HepG2 (cell line): ENCODE data around the gene SCP2D1. TPM values are rescaled to one million over a fixed set of nuclear protein-coding genes. Genes with fewer than 3 reads are reported as not detected.

Experiments used
- ATAC-seq: fragments of 200-7000 bp; cut with Tn5 transposase; 3 replicates; pipeline ENCODE4 v1.9.1; 2020; ENCODE audit warnings: mild to moderate bottlenecking, moderate library complexity
- BruUV-seq: library from RNA; stranded (reverse); fragments of 400-500 nt; replicated peaks from 2 replicates; lab custom pipeline; 2021; lab: Mats Ljungman, UMichigan
- CTCF ChIA-PET: fragments of 300-600 bp; formaldehyde crosslinking; extraction: SDS; loops from one replicate; lab custom pipeline; 2021; ENCODE audit warnings: low total read pairs, inconsistent platforms, low intra/inter-chr PET ratio; lab: Yijun Ruan, JAX
- POLR2A ChIA-PET: fragments of 350-600 bp; sonication (Branson Sonifier 250); formaldehyde crosslinking; loops from one replicate; lab custom pipeline; 2020; ENCODE audit warnings: antibody characterized with exemption, inconsistent platforms; lab: Yijun Ruan, JAX
- DNase-seq: peaks from one replicate; pipeline ENCODE4 v3.0.0-alpha.2; 2015; ENCODE audit warnings: low spot score
- FAIRE-seq: peaks from 3 replicates; lab custom pipeline; 2011; peaks lifted over from hg19 to GRCh38; lab: Jason Lieb, UNC
- H2AFZ ChIP-seq: one replicate; pipeline ENCODE4 v1.6.1; 2011; ENCODE audit warnings: low read length, inconsistent platforms
- H3K27ac ChIP-seq: fragments of 300-600 bp; 3 replicates; pipeline ENCODE4 v1.8.0; 2011; ENCODE audit warnings: mixed run types, mild to moderate bottlenecking, mixed read lengths, low read length, inconsistent platforms; ENCODE audit not compliant: insufficient read depth; ENCODE audit errors: extremely low read length
- H3K27me3 ChIP-seq, 2 experiments: fragments of 200-600 bp in 1 of 2; 2 replicates in 1 of 2; 3 replicates in 1 of 2; pipeline versions ENCODE4 v1.6.0 to v1.8.0; 2011; ENCODE audit warnings: low read length in 2 of 2, mild to moderate bottlenecking in 2 of 2, moderate library complexity in 2 of 2, inconsistent platforms in 1 of 2; ENCODE audit not compliant: insufficient read depth in 2 of 2, control insufficient read depth in 1 of 2
- H3K36me3 ChIP-seq, 2 experiments: fragments of 200-600 bp in 1 of 2; replicated peaks in 1 of 2; 2 replicates in 1 of 2; 3 replicates in 1 of 2; pipeline versions ENCODE4 v1.5.1 to v1.8.0; 2011; ENCODE audit warnings: low read length in 2 of 2, inconsistent platforms in 1 of 2; ENCODE audit not compliant: insufficient read depth in 2 of 2, control insufficient read depth in 1 of 2
- H3K4me1 ChIP-seq: 2 replicates; pipeline ENCODE4 v1.5.1; 2012; ENCODE audit warnings: low read length, inconsistent platforms; ENCODE audit not compliant: insufficient read depth
- H3K4me2 ChIP-seq: 2 replicates; pipeline ENCODE4 v1.6.0; 2011; ENCODE audit warnings: low read depth, low read length, inconsistent platforms
- H3K4me3 ChIP-seq, 3 experiments: fragments of 200-600 bp in 1 of 3; sonication (generic), shearing (Covaris generic) in 1 of 3; replicated peaks in 1 of 3; 2 replicates each; pipeline ENCODE4 v1.5.1; 2011 to 2016; ENCODE audit warnings: low read length in 3 of 3, inconsistent platforms in 2 of 3, low read depth in 2 of 3, mild to moderate bottlenecking in 2 of 3, control low read depth in 1 of 3, mixed read lengths in 1 of 3; ENCODE audit not compliant: insufficient read depth in 1 of 3
- H3K79me2 ChIP-seq: one replicate; pipeline ENCODE4 v1.6.1; 2011; ENCODE audit warnings: low read length, inconsistent platforms; ENCODE audit not compliant: insufficient read depth
- H3K9ac ChIP-seq: 2 replicates; pipeline ENCODE4 v1.6.0; 2011; ENCODE audit warnings: mild to moderate bottlenecking, low read depth, low read length, inconsistent platforms; ENCODE audit not compliant: insufficient read depth
- H3K9me3 ChIP-seq: 2 replicates; pipeline ENCODE4 v1.5.1; 2012; ENCODE audit warnings: mild to moderate bottlenecking, low read length
- H4K20me1 ChIP-seq: 2 replicates; pipeline ENCODE4 v1.6.0; 2011; ENCODE audit warnings: inconsistent platforms, mild to moderate bottlenecking, low read length, moderate library complexity; ENCODE audit not compliant: insufficient read depth
- FOXO1 ChIP-seq: sonication (generic); formaldehyde crosslinking; IDR thresholded peaks from 2 replicates; pipeline ENCODE4 v1.4.0; 2020; ENCODE audit warnings: missing genetic modification reagents
- GTF2F1 ChIP-seq: fragments of 150-350 bp; IDR thresholded peaks from 2 replicates; pipeline ENCODE4 v1.6.1; 2014; ENCODE audit warnings: low read length
- HDAC2 ChIP-seq: sonication (generic); formaldehyde crosslinking; IDR thresholded peaks from 2 replicates; pipeline ENCODE4 v1.4.0; 2020; ENCODE audit warnings: missing genetic modification reagents
- MED13 ChIP-seq: sonication (generic); formaldehyde crosslinking; IDR thresholded peaks from 2 replicates; pipeline ENCODE4 v1.5.0; 2020; ENCODE audit warnings: missing genetic modification reagents
- SRSF9 ChIP-seq: fragments of 200-400 bp; formaldehyde crosslinking; IDR thresholded peaks from 2 replicates; pipeline ENCODE4 v1.6.1; 2018; ENCODE audit warnings: borderline replicate concordance, mild to moderate bottlenecking, low read depth, low read length; ENCODE audit not compliant: insufficient read depth, poor library complexity, severe bottlenecking
- TBL1XR1 ChIP-seq: fragments of 150-350 bp; IDR thresholded peaks from 2 replicates; pipeline ENCODE4 v1.6.1; 2014; ENCODE audit warnings: borderline replicate concordance, low read length; ENCODE audit not compliant: partially characterized antibody
- TCF7 ChIP-seq: sonication (generic); IDR thresholded peaks from 2 replicates; pipeline ENCODE4 v1.6.1; 2016; ENCODE audit warnings: antibody characterized with exemption, low read depth
- YY1 ChIP-seq: IDR thresholded peaks from 2 replicates; pipeline ENCODE4 v1.6.1; 2011; ENCODE audit warnings: low read length, low read depth, moderate library complexity, mild to moderate bottlenecking; ENCODE audit not compliant: insufficient read depth, insufficient replicate concordance
- ZMYM4 ChIP-seq: sonication (generic); formaldehyde crosslinking; IDR thresholded peaks from 2 replicates; pipeline ENCODE4 v1.8.1; 2023; ENCODE audit warnings: mild to moderate bottlenecking, missing genetic modification reagents
- ZNF30 ChIP-seq: sonication (generic); formaldehyde crosslinking; IDR thresholded peaks from 2 replicates; pipeline ENCODE4 v1.5.0; 2020; ENCODE audit warnings: mild to moderate bottlenecking, missing genetic modification reagents
- ZNF580 ChIP-seq: IDR thresholded peaks from 2 replicates; pipeline ENCODE4 v1.6.1; 2016; ENCODE audit warnings: low read depth, borderline replicate concordance
- WGBS: methylation state at CpG from one replicate; pipeline ENCODE4 v1.1.6; 2017; ENCODE audit warnings: low lambda C conversion rate; 5-methylcytosine and 5-hydroxymethylcytosine counted together
- in situ Hi-C: cut with HindIII; loops from 2 replicates; pipeline ENCODE4 v1.10.0; 2017; ENCODE audit warnings: low pct_unique_long_range_greater_than_20kb; ENCODE audit not compliant: extremely low pct_ligation_motif_present
- intact Hi-C: fragments of 100-400 bp; cut with micrococcal nuclease; formaldehyde crosslinking; loops from one replicate; pipeline ENCODE4 v1.10.0; 2022; ENCODE audit not compliant: unreplicated experiment
- polyA plus RNA-seq, 8 experiments: library from polyadenylated mRNA; depleted of rRNA in 3 of 8; stranded (reverse) in 7 of 8; unstranded in 1 of 8; fragments of >200 nt; fragmentation: Illumina TruSeq in 4 of 8; extraction: Trizol in 4 of 8; gene quantifications; 2 replicates each; pipeline versions ENCODE4 v1.2.1 to v1.2.3, GENCODE V29; 2011 to 2016; ENCODE audit warnings: low read depth in 4 of 8, missing spikeins in 1 of 8, mixed read lengths in 1 of 8; ENCODE audit not compliant: insufficient read depth in 1 of 8
- total RNA-seq, 5 experiments: library from RNA; depleted of rRNA; stranded (reverse); fragments of >200 nt; fragmentation: Illumina TruSeq; extraction: Trizol; gene quantifications; 2 replicates each; pipeline ENCODE4 v1.2.3, GENCODE V29; 2016; ENCODE audit warnings: low read depth in 1 of 5
- TF ChIP-seq, protein P1 (sequence below): IDR thresholded peaks from 2 replicates; pipeline ENCODE4 v1.6.1; 2016; ENCODE audit warnings: low read depth
- TF ChIP-seq, protein P2 (sequence below): sonication (generic); formaldehyde crosslinking; IDR thresholded peaks from 2 replicates; pipeline ENCODE4 v1.5.1; 2020; ENCODE audit warnings: mild to moderate bottlenecking, missing genetic modification reagents, borderline replicate concordance

The SCP2D1 gene
- total and polyA plus RNA-seq, 2 of the 13 experiments (the other 11 are each of a cell fraction or from before 2014, with no cell fraction given) = not detected

- FAIRE-seq = no peak
- in situ Hi-C loops = no loop called here
- Histone ChIP-seq H3K9ac (no peak overlapping the region), H3K4me1 (no peaks in the 10 kb centered on the region)
- TF ChIP-seq HDAC2 (no peak), YY1 (no peak), ZMYM4 (CRISPR knock-in tag) (no peak), FOXO1 (no peak), GTF2F1 (no peak), TBL1XR1 (no peak), MED13 (CRISPR knock-in tag) (no peak), ZNF580 (no peak), ZNF30 (CRISPR knock-in tag) (no peak), TCF7 (no peak), SRSF9 (no peak)
- TF ChIP-seq, protein P1, sequence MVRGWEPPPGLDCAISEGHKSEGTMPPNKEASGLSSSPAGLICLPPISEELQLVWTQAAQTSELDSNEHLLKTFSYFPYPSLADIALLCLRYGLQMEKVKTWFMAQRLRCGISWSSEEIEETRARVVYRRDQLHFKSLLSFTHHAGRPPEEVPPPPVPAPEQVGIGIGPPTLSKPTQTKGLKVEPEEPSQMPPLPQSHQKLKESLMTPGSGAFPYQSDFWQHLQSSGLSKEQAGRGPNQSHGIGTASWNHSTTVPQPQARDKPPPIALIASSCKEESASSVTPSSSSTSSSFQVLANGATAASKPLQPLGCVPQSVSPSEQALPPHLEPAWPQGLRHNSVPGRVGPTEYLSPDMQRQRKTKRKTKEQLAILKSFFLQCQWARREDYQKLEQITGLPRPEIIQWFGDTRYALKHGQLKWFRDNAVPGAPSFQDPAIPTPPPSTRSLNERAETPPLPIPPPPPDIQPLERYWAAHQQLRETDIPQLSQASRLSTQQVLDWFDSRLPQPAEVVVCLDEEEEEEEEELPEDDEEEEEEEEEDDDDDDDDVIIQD (CRISPR knock-in tag) = no peak
- TF ChIP-seq, protein P2, sequence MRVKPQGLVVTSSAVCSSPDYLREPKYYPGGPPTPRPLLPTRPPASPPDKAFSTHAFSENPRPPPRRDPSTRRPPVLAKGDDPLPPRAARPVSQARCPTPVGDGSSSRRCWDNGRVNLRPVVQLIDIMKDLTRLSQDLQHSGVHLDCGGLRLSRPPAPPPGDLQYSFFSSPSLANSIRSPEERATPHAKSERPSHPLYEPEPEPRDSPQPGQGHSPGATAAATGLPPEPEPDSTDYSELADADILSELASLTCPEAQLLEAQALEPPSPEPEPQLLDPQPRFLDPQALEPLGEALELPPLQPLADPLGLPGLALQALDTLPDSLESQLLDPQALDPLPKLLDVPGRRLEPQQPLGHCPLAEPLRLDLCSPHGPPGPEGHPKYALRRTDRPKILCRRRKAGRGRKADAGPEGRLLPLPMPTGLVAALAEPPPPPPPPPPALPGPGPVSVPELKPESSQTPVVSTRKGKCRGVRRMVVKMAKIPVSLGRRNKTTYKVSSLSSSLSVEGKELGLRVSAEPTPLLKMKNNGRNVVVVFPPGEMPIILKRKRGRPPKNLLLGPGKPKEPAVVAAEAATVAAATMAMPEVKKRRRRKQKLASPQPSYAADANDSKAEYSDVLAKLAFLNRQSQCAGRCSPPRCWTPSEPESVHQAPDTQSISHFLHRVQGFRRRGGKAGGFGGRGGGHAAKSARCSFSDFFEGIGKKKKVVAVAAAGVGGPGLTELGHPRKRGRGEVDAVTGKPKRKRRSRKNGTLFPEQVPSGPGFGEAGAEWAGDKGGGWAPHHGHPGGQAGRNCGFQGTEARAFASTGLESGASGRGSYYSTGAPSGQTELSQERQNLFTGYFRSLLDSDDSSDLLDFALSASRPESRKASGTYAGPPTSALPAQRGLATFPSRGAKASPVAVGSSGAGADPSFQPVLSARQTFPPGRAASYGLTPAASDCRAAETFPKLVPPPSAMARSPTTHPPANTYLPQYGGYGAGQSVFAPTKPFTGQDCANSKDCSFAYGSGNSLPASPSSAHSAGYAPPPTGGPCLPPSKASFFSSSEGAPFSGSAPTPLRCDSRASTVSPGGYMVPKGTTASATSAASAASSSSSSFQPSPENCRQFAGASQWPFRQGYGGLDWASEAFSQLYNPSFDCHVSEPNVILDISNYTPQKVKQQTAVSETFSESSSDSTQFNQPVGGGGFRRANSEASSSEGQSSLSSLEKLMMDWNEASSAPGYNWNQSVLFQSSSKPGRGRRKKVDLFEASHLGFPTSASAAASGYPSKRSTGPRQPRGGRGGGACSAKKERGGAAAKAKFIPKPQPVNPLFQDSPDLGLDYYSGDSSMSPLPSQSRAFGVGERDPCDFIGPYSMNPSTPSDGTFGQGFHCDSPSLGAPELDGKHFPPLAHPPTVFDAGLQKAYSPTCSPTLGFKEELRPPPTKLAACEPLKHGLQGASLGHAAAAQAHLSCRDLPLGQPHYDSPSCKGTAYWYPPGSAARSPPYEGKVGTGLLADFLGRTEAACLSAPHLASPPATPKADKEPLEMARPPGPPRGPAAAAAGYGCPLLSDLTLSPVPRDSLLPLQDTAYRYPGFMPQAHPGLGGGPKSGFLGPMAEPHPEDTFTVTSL (CRISPR knock-in tag) = no peak
- TF ChIP-seq, all 625 proteins: peak for 0
- Histone ChIP-seq H2AFZ (no peak overlapping the region), H3K27ac (no peak overlapping the region), H3K4me3 (no peak overlapping the region), H3K9me3 (peaks cover 10% of the 10 kb centered on the region; the same call in 1 of the 2 replicates), H3K36me3 (no peaks in the 10 kb centered on the region), H3K27me3 (no peaks in the 10 kb centered on the region), H4K20me1 (no peaks in the 10 kb centered on the region), H3K4me2 (no peak overlapping the region), H3K79me2 (no peaks in the 10 kb centered on the region)
- ChIA-PET POLR2A (no interaction called here), CTCF (no interaction called here)
- 5% methylated on average over 2 of the region's 2 CpGs for WGBS
- DNase-seq (no peak), ATAC-seq (no peak)
- intact Hi-C loops = no loop called here
- BruUV-seq = no TSS peak
These were observed 43.3 kb downstream of the SCP2D1 start for GRCh38 chr20:18856873-18857272.
